NCI-H146 treated with DMSO at 0.1 percent for 48 hours (cell line): ENCODE results near the gene GPC6.

Experiments
- DNase-seq: peaks from one replicate; lab custom pipeline; 2025; ENCODE audit not compliant: unreplicated experiment; lab: John Stamatoyannopoulos, UW

Gene GPC6

DNA sequence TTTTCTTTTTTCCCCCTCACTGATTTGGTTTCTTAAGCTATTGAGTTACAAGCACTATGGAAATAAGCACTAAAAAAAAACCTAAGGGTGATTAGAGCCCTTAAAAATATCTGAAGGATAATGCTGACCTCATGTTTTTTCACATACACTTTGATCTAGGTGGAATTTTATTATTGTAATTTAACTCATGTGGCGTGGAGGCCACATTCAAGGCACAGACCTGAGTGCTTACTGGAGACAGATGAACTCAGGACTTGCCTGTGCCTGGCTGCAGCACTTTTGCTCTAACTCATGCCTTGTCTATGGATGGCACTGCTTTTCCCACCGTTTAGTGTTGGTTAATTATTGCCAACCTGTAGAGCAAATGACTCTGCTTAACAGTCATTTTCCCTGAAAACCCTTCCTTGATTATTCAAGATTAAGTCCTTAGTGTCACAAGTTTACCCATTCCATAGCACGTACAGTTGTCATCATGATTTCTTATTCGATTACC lies 541.4 kb downstream of the GPC6 start:
- DNase-seq: no peak

DNA sequence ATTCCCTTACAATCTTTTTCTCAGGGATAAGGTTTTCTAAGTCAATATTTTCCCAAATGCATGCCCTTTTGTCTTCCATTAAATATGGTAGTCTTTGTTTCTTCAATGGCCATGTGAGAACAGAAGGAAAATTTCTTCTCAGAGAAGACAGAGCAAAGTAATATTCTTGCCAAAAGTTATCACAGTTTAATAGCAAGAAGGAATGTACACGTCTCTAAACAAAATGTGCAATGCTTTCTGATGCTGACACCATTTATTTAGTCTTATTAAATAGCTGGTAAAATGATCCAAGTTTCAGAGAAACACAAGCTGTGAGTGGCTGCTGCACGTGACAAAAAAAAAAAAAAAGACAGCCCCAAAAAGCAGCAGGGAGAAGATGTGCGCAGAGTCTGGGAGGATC lies 542.5 kb downstream of the GPC6 start:
- no peak for DNase-seq

DNA sequence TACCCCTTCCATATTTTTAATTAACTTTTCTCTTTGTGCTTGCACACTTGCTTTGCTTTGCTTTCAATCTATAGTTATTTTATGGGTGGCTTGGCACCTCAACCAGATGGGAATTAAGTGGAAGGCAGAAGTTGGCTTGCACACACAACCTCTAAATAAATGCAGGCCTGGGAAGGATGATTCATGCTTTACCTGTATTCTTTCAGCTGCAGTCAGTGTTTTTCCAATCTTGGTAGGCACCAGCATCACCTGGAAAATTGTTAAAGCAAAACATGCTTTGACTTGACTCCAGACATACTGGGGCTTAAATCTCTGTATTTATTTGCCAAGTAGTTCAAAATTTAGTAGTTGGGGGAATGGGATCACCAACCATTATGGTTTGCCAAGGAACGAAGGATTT lies 543.0 kb downstream of the GPC6 start:
- DNase-seq: no peak

DNA sequence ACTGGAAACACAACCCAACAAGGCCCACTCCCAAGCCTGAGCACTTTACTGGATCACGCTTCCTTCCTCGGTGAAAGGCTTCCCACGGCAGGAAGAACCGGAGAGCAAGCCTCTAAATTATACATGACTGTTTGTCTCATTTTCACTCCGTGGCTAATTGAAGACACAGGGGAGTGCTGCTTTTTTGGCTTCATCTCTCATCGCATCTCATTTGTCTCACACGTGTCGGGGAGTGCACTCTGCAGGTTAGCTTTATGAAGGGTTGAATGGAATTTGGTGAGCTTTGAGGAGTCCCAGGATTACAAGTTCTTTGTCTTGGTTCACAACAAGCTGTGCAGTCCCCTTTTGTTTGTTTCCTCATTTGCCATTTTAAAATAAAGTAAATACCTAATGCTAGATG lies 544.6 kb downstream of the GPC6 start:
- no peak for DNase-seq

DNA sequence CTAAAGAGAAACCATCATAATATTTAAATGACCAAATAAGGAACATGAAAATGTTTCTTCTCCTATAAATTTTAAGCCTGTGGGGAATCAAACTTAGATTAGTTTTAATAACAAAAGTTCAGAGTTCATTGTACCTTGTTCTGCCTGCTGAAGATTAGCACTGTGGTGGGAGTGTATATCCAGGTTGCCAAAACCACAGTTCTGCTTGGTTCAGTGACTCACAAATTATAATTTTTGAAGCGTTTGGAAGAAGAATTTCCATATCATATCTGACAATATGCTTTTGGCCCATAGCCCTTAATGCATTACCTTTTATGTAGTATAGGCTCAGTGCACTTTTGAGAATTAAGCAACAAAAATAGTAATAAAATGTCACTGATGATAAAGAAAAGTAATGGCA lies 545.2 kb downstream of the GPC6 start:
- no peak for DNase-seq

DNA sequence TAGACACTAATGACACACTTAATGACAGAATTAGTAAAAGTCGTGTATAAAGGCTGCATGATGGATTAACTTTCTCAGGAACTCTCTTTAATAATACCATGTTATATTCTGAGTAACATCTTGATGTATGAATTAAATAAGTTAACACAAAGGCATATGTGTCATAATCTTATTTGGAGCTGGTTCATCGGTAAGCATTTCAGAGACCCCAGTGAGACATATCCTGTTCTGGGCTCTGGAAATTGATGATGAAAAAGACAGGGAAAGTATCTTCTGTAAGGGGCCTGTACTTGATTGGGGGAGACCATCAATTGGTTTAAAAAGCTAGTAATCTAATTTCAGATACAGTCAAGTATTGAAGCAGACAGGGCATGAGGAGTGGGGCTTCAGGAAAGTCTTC lies 547.9 kb downstream of the GPC6 start:
- no peak for DNase-seq

DNA sequence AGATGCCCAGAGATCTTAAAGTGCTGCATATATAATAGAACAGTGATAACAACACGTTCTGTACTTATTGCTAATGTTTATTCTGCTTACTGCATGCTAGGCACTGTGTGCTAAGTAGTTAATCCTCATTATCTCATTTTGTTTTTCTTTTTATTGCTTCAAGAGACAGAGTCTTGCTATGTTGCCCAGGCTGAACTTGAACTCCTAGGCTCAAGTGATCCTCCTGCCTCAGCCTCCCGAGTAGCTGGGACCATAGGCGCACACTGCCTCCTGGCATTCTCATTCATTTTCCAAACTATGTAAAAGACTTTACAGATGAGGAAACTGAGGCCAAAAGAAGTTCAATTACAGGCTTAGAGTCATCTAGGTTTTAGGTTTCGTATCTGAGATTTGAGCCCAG lies 548.4 kb downstream of the GPC6 start:
- DNase-seq: no peak

DNA sequence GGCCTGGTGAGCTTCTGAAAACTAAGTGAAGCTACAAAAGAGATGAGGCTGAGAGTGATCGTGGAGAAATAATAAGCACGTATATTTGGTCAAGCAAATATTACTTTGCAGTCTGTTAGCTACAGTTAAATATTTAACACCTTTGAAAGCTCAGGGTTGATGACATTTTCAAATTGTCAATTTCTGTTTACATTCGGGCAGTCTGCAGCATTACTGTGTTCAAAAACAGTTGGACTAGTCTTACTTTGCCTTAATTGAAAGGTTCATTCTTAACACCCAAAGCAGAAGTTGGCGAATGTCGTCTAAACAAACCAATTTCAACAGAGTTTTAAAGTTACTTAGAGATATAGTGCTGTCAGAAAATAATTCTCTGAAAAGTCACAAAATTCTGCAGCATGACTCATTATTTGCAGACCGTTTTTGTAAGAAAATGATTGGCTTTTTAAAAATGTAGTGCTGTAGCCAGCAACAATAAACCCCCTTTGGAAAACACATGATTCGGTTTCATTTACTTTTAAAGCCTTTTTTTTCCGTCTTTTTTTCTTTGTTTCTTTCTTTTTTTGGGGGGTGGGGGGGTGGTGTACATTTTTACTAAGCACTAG lies 549.0 kb downstream of the GPC6 start:
- no peak for DNase-seq

DNA sequence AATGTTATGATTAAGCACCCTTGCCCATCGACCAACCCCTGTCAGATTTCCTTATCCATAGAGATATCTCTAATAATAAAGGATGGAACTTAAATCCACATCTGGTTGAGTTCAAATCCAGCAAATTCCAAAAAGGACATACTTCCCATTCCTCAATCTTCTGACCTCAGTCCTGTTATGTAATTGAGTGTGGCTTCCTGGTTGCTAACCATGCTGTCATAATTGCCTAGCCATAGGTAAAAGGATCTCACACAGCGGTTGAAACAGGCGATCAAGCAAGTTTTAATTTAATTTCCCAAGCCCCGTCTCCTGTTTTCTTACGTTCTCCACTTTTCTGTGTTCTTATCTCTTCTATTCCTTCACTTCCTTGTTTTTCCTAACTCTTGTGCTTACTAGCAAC lies 550.3 kb downstream of the GPC6 start:
- no peak for DNase-seq

DNA sequence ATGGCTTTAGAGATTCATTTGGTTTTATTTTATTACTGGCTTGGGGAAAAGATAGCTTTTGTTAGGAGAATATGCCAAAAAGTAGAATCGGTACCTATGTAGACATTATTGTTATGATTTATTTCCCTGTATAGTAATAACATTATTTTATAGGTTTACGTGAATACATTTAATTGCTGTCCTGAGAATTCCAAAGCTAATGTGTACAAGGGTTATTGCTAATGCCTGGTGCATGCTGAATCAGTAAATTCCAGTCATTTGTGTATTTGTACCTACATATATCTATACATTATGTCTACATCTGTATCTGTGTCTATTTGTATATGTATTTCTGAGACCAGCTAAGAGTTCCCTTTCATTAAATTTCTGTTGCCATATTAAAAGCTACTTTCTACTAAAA lies 550.9 kb downstream of the GPC6 start:
- no peak for DNase-seq

DNA sequence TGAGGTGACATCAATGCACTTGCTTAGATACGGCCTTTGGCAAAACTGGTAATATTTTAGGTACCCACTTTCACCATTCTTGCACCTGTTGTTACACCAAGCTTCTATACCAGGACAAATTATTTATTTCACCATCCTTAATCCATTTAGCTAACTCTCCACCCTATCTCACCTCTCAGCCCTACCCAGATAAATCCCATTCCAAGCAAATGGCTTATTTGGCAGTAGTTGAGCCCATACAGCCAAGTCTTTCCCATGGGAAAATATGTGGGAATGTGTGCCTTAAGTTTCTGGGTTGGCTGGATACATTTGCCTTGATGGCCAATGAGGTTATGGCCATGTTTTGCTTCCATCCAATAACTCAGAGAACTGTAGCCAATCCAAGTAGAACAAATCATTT lies 551.9 kb downstream of the GPC6 start:
- DNase-seq: no peak

DNA sequence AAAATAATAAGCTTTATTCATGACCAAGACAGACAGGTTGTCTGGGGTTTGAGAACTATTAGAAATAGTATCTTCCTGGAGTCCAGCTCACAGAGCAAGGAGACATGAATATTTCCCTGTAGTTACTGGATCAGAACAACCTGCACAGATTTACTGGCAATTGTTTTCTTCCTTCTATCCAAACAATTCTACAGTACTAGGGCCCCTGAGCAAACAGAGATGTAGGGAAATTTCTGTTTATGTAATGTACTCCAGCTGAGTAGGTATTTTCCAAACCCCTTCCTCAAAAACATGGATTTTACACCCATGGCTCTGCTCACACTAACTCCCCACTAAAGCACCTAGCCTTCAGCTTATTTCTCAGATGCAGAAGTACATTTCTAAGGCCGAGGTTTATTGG lies 557.6 kb downstream of the GPC6 start:
- DNase-seq: no peak

DNA sequence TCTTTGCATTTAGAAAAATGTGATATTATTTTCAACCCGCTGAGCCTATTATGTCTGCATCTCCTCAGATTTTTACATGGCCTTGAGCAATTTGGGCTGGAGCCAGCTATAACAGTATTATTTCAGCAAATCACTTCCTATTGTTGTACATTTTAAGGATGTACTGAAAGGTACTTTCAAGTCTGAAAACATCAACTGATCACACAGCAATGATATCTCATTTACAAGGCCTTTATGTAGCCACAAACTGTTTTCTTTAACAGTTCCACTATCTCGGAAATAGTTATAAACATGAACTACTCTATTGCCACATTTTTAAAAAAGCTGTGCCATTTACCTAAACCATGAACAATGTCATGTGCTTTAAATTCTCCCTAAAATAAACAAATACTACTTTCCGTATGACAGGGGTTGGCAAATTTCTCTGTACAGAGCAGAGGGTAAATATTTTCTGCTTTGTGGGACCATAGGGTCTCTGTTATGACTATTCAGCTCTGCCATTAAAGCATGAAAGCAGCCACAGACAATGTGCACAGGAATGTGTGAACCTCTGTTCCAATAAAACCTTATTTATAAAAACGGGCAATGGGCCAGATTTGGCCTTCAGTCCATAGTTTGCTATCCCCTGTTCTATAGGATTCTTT lies 560.4 kb downstream of the GPC6 start:
- DNase-seq: no peak

DNA sequence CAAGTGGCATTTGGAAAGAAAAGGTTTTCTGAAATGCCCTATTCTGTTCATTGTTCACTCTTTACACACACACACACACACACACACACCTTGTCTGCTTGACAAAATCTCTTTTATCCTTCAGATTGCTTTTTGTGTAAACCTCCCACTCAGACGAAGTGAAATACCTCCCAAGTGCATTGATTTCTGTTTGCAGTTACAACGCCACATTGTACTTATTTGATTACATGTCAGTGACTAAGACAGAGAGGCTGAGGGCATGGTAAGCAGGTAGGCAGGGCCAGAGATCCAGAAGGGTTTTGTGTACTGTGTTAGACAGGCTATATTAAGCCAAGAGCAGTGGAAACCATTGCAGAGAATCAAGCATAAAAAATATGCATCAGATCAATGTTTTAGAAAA lies 561.8 kb downstream of the GPC6 start:
- DNase-seq: no peak

DNA sequence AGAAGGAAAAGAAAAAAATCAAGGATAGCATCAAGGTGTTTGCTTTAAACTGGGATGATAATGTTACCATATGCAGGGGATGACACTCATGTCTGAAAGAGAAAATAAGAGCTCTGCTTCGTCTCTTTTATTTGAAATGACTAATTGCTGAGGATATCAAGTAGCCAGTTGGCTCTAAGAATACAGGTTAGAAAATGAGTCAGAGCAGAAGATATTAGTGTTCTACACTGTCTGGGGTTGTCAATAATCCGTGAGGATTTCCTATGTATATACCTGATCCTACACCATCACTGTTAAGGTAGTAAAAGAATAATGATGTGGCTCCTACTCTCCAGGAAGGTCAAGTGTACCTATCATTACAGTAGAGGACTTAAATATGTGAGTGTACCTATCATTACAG lies 562.5 kb downstream of the GPC6 start:
- DNase-seq: no peak

DNA sequence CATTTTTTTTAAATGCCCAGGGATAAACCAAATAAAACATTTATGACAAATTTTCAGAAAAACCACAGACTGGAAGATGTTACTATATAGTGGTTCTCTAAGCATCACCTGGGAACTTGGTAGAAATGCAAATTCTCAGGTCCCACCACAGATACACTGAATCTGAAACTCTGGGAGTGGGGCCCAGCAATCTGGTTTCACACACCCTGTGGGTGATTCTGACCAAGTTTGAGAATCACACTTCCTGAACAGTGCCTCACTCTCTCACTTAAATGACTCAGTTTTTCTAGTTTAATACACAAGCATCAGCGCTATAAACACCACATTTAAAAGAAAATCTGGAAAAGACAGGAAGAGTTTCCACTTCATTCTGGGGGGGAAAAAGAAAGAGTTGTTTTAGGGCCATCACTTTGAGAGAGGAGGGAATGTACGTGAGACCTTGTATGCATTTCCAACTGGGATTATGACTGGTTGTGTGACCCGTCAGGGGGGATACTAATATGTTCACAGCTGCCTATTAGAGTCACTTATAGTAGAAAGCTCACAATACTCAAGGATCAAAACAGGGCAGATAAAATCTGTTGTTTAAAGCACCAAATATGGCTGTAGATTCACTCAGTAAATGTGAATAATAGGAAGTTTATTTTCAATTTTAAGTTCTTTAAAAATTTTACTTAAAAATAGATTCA lies 567.7 kb downstream of the GPC6 start:
- DNase-seq: no peak

DNA sequence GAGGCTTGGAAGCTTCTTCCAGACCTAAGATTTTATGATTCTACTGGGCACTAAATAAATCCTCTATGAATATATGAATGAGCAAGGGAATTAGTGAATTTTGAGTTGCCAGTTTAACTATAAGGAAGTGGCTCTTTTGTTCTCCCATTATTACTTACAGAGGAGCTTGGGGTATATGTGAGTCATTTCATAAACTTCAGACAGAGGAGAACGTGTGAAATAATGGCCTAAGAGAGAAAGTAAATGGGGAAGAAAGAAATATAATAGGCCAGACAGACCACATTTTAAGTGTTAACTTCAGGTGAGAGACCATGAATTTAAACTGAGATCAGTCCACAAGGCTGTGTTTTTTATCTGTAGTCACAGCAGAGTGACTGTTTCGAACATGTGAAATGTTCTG lies 570.9 kb downstream of the GPC6 start:
- no peak for DNase-seq

DNA sequence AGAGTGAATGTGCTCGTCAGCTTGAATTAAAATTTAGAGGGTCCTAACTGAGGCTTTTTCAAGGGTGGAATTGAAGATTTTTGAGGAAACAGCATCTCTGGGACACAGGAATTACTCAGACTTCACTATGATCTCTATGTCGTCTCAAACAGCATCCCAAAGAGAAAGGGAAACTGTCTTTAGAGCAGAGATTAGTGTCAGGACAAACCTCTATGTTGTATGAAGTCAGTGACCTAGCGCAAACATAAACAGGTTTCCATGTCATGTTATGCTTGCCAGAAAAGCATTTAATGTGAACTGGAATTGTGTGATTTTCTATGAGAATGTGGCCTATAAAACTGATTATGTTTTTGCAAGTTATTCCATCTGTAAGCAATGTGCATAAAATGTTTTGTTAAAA lies 573.7 kb downstream of the GPC6 start:
- DNase-seq: no peak

DNA sequence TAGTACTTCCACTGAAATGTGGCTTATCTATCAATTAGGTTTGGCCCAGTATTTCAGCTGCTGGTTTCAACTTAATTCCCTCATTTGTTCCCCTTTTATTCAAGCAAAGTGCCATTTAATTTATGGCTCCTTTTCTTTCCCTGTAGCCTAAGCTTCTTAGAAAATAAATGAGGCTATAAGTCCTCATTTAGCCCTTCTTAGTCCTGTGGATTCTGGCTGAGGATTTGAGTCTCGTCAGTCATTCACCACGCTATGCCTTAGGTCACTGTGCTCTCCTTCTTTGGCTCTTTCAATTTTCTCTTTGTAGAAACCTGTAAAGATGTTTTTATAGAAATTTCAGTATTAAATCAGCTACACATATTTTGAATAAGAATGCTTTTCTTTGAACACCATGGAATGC lies 579.1 kb downstream of the GPC6 start:
- DNase-seq: no peak

DNA sequence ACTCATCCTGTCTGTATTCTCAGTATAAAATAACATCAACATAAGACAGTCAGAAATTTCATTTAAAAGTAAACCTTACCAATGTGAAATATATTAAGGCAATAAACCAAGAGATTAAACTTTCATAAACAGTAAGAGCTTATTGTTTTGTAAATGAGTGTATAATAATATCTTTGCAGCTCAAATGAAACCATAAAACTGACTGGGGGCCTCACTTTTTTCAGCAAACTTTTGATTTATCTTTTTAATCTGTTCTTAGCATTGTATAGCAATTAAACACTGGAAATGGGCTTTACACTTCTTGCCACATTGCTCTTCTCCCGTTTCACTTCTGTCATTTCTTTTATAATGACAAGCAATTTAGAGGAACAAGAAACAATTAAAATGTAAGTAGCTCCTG lies 580.3 kb downstream of the GPC6 start:
- no peak for DNase-seq

DNA sequence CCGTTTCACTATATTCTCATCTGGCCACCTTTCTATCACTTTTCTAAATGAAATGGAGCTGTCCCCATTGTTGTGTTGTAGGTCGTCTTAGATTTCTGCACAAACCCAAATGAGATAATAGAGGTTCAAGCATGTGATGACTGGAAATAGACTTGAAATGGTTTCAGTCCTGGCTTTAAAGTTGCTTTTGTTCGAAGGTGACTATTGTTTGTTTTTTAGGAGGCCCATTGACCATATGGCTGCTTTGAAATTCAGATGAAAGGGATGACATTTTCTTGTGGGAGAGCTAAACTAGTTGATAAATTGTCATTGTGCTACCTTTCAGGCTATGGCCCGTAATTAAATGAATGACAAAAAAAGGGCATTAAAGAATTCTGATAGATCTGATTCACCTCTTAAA lies 583.7 kb downstream of the GPC6 start:
- DNase-seq: no peak

DNA sequence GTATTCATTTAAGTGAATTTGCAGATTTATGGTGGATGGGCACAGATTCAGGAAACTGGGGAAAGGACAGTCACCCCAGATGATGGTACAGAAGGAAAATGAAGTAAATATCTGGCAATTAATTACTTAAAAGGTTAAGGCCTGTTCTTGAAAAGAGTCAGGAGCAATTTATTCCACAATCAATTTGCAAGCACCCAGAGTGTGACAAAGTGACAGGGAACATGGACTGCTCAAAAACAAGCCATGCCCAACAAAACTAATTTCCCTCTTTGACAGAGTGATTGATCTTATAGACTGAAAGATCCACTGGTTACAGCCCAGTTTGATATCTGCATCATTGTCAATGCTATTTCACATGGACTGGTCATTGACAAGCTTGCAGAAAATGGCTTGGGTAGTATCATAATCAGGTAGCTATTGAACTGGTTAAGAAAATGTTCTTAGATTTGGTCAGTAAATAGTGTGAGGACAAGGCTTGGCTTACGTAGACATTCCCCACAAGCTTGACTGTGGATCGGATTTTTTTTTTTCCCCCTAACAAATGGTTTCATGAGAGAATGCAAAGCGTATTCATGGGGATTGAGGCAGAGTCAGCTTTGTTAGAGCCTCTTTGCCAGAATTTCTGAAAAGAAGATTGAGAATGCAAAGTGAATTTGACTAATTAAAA lies 584.6 kb downstream of the GPC6 start:
- DNase-seq: no peak
